Measurements from ENCODE around the gene BICRA.

GRCh38 chr19:47643281-47643680 lies 34.3 kb downstream of the BICRA start:
- TF ChIP-seq EZH2 (IDR thresholded peaks at IDR 0.05; ENCODE audit: borderline replicate concordance, low read depth, low read length, poor library complexity, severe bottlenecking) (no peak), CTCF (conservative IDR thresholded peaks at IDR 0.05; ENCODE audit: low read depth, low read length) (no peak)
